IPS-11a (cell line): ENCODE measurements around the gene KIFC3.
"Not testable (repeated sequence)": the region's sequence is repeated elsewhere in the genome, so short reads cannot be mapped to it uniquely, and the experiment has no call there.

ENCODE experiments used
- H3K4me3 ChIP-seq: one replicate; pipeline ENCODE4 v1.5.1; 2013; ENCODE audit warnings: low read depth, low read length, control low read depth

KIFC3 gene

GRCh38 chr16:57805176-57805575 is 2.9 kb upstream of the KIFC3 start:
- no peak overlapping the region for H3K4me3 ChIP-seq

- no peak overlapping the region for H3K4me3 ChIP-seq
Measured at GRCh38 chr16:57804111-57804837, 2.0 kb upstream of the KIFC3 start.

- H3K4me3 ChIP-seq: no peak overlapping the region
Measured at GRCh38 chr16:57803134-57803990, 1.1 kb upstream of the KIFC3 start.

GRCh38 chr16:57801809-57802340 is 416 bp downstream of the KIFC3 start:
- H3K4me3 ChIP-seq: peak overlapping the region; percentile 28

GRCh38 chr16:57801098-57801808 is 1.0 kb downstream of the KIFC3 start:
- peak overlapping the region; percentile 28 for H3K4me3 ChIP-seq

GRCh38 chr16:57800200-57801097 is 1.8 kb downstream of the KIFC3 start:
- H3K4me3 ChIP-seq: no peak overlapping the region

GRCh38 chr16:57799600-57800199 is 2.6 kb downstream of the KIFC3 start:
- H3K4me3 ChIP-seq: no peak overlapping the region

- H3K4me3 ChIP-seq: no peak overlapping the region
Measured at GRCh38 chr16:57798953-57799599, 3.2 kb downstream of the KIFC3 start.

- H3K4me3 ChIP-seq: no peak overlapping the region
Measured at GRCh38 chr16:57798267-57798810, 4.0 kb downstream of the KIFC3 start.

GRCh38 chr16:57797526-57798266 is 4.6 kb downstream of the KIFC3 start:
- H3K4me3 ChIP-seq: no peak overlapping the region

GRCh38 chr16:57797216-57797525 is 5.1 kb downstream of the KIFC3 start:
- H3K4me3 ChIP-seq: no peak overlapping the region

GRCh38 chr16:57796014-57796413 is 6.3 kb downstream of the KIFC3 start:
- H3K4me3 ChIP-seq: not testable (repeated sequence)

GRCh38 chr16:57795431-57795878 is 6.8 kb downstream of the KIFC3 start:
- H3K4me3 ChIP-seq: no peak overlapping the region

GRCh38 chr16:57794849-57795430 is 7.4 kb downstream of the KIFC3 start:
- H3K4me3 ChIP-seq: no peak overlapping the region

GRCh38 chr16:57791893-57792461 is 10.3 kb downstream of the KIFC3 start:
- H3K4me3 ChIP-seq: no peak overlapping the region

GRCh38 chr16:57791195-57791892 is 10.9 kb downstream of the KIFC3 start:
- H3K4me3 ChIP-seq: no peak overlapping the region

GRCh38 chr16:57788951-57789350 is 13.3 kb downstream of the KIFC3 start:
- no peak overlapping the region for H3K4me3 ChIP-seq
